Esophagus squamous epithelium (tissue), 5 donors: Measurements from ENCODE around the gene CEMP1. TPM values are rescaled to one million over a fixed set of nuclear protein-coding genes. Genes with fewer than 3 reads are reported as not detected.

Experiments used
- DNase-seq: peaks from one replicate; lab custom pipeline; 2025; lab: John Stamatoyannopoulos, UW
- H3K27ac ChIP-seq, 4 donors: fragments of 200-600 bp; sonication (generic); one replicate each; pipeline ENCODE4 v1.5.1; 2016 to 2019; ENCODE audit warnings: mild to moderate bottlenecking in 1 of 4
- H3K27me3 ChIP-seq, 4 donors: fragments of 200-600 bp; sonication (generic); 1 replicate in 3 of 4; 2 replicates in 1 of 4; pipeline versions ENCODE4 v1.5.1 to v1.6.0; 2017 to 2021; ENCODE audit warnings: antibody characterized with exemption in 1 of 4
- H3K36me3 ChIP-seq, 3 donors: fragments of 200-600 bp; sonication (generic); one replicate each; pipeline ENCODE4 v1.5.1; 2016 to 2019
- H3K4me1 ChIP-seq, 3 donors: fragments of 200-600 bp; sonication (generic); one replicate each; pipeline ENCODE4 v1.5.1; 2017 to 2019
- H3K4me3 ChIP-seq, 4 donors: fragments of 200-600 bp; sonication (generic); 1 replicate in 3 of 4; 2 replicates in 1 of 4; pipeline ENCODE4 v1.5.1; 2016 to 2019; ENCODE audit warnings: mild to moderate bottlenecking in 2 of 4, moderate library complexity in 1 of 4
- H3K9me3 ChIP-seq, 3 donors: fragments of 200-600 bp; sonication (generic); one replicate each; pipeline ENCODE4 v1.5.1; 2016 to 2019
- CTCF ChIP-seq, 6 experiments: fragments of 450-650 bp in 4 of 6; fragments of 200-600 bp in 2 of 6; sonication (generic) in 2 of 6; IDR thresholded peaks; one replicate each; pipeline ENCODE4 v1.5.1; 2016 to 2019; ENCODE audit warnings: antibody characterized with exemption in 6 of 6, mild to moderate bottlenecking in 4 of 6, moderate library complexity in 4 of 6
- POLR2A ChIP-seq, 4 donors: fragments of 450-650 bp; IDR thresholded peaks; one replicate each; pipeline ENCODE4 v1.6.1; 2017; ENCODE audit warnings: antibody characterized with exemption in 4 of 4, mild to moderate bottlenecking in 4 of 4, moderate library complexity in 3 of 4
- WGBS, 2 donors: methylation state at CpG; one replicate each; pipeline ENCODE4 v1.1.5; 2018; 5-methylcytosine and 5-hydroxymethylcytosine counted together
- intact Hi-C: fragments of 100-400 bp; cut with DNase I; formaldehyde crosslinking; loops from one replicate; pipeline ENCODE4 v1.15.0; 2022
- small RNA-seq, 4 donors: library from RNA; depleted of rRNA; stranded (forward); fragments of <200 nt; gene quantifications; one replicate each; pipeline ENCODE3, GENCODE V24; 2016
- total RNA-seq, 4 donors: library from RNA; depleted of rRNA; stranded (reverse); fragments of >200 nt; gene quantifications; one replicate each; pipeline ENCODE4 v1.1.0, GENCODE V29; 2016
- donor health status: DM: yes; HTN: yes; CAD: no.

CEMP1 gene
- total RNA-seq, 4 donors from 2014 or later, result 0.76 TPM; not detected in 3

- H3K36me3 ChIP-seq, result no peaks in the 10 kb centered on the region
- H3K4me3 ChIP-seq, result peak overlapping the region in 2 of 4 donors; percentile 11 to 31
- WGBS, 2 donors, result 68 to 69% methylated on average over 18 to 23 of the region's 32 CpGs
- no peak for DNase-seq
- H3K27ac ChIP-seq, result peak overlapping the region; percentile 25 to 70 (median 50)
- H3K4me1 ChIP-seq, result peaks cover 0 to 55% (median 7%) of the 10 kb centered on the region in 3 donors
- H3K9me3 ChIP-seq, result no peaks in the 10 kb centered on the region
- TF ChIP-seq POLR2A (IDR thresholded peaks at IDR 0.05) (no peak), CTCF (IDR thresholded peaks at IDR 0.05) (no peak)
- H3K27me3 ChIP-seq, result no peaks in the 10 kb centered on the region
- intact Hi-C loops, result no loop called here
Observed at GRCh38 chr16:2482708-2483534, 48.3 kb downstream of the CEMP1 start.

- peak overlapping the region; percentile 25 to 70 (median 50) for H3K27ac ChIP-seq
- H3K27me3 ChIP-seq, result no peaks in the 10 kb centered on the region
- H3K4me1 ChIP-seq, result peaks cover 0 to 48% (median 7%) of the 10 kb centered on the region in 3 donors
- H3K36me3 ChIP-seq, result no peaks in the 10 kb centered on the region
- intact Hi-C loops, result no loop called here
- no peaks in the 10 kb centered on the region for H3K9me3 ChIP-seq
- no peak for DNase-seq
- WGBS, 2 donors, result 72 to 82% methylated on average over 9 to 10 of the region's 13 CpGs
- TF ChIP-seq POLR2A (IDR thresholded peaks at IDR 0.05), result no peak
- no peak for TF ChIP-seq CTCF (IDR thresholded peaks at IDR 0.05)
- H3K4me3 ChIP-seq, result no peak overlapping the region
Observed at GRCh38 chr16:2482249-2482648, 49.0 kb downstream of the CEMP1 start.

- H3K4me3 ChIP-seq, result no peak overlapping the region
- H3K27ac ChIP-seq, result no peak overlapping the region
- H3K36me3 ChIP-seq, result no peaks in the 10 kb centered on the region
- WGBS, 2 donors, result 74 to 77% methylated on average over 6 of the region's 7 CpGs
- H3K4me1 ChIP-seq, result peaks cover 0 to 42% (median 4%) of the 10 kb centered on the region in 3 donors
- no peak for DNase-seq
- TF ChIP-seq CTCF (IDR thresholded peaks at IDR 0.05) (no peak), POLR2A (IDR thresholded peaks at IDR 0.05) (no peak)
- intact Hi-C loops, result no loop called here
- no peaks in the 10 kb centered on the region for H3K9me3 ChIP-seq
- no peaks in the 10 kb centered on the region for H3K27me3 ChIP-seq
Observed at GRCh38 chr16:2481676-2482075, 49.5 kb downstream of the CEMP1 start.

GRCh38 chr16:2480948-2481347 lies 50.3 kb downstream of the CEMP1 start:
- Histone ChIP-seq H3K27me3 (no peaks in the 10 kb centered on the region), H3K36me3 (no peaks in the 10 kb centered on the region), H3K9me3 (no peaks in the 10 kb centered on the region), H3K27ac (no peak overlapping the region), H3K4me1 (peaks cover 3 to 44% (median 5%) of the 10 kb centered on the region in 3 donors), H3K4me3 (no peak overlapping the region)
- 40 to 60% methylated on average over 1 to 9 of the region's 12 CpGs for WGBS, 2 donors
- TF ChIP-seq POLR2A (IDR thresholded peaks at IDR 0.05) (no peak), CTCF (IDR thresholded peaks at IDR 0.05) (no peak)
- intact Hi-C loops, result no loop called here
- no peak for DNase-seq

Small RNAs within 50 kb of the gene (small RNA-seq; reads per million reads assigned to genes)
- gene AC093525.1 (0 reads per million in 4 donors), gene MIR3178 (0 reads per million in 4 donors)

Other genes starting within 250 kb of the CEMP1 start
- gene ABCA3, start 190.7 kb downstream of the CEMP1 start, total RNA-seq, result 1 to 10 TPM in 3 of 4 donors, under 1 TPM in 1; 0.70 to 3.2 (median 2.7) TPM
- 10 to 100 TPM in 2 of 4 donors, 1 to 10 TPM in 2; 5.9 to 18.6 (median 10.2) TPM for gene CCNF, start 102.0 kb downstream of the CEMP1 start, total RNA-seq
- gene TEDC2, start 71.3 kb downstream of the CEMP1 start, total RNA-seq, result 10 to 100 TPM in 1 of 4 donors, 1 to 10 TPM in 3; 1.1 to 12.3 (median 4.4) TPM
- under 1 TPM in 1 of 4 donors, not detected in 3; 0.38 TPM for gene NTN3, start 60.1 kb downstream of the CEMP1 start, total RNA-seq
- gene TBC1D24, start 56.3 kb downstream of the CEMP1 start, total RNA-seq, result 1 to 10 TPM; 3.1 to 4.6 (median 3.7) TPM
- 100 to 1,000 TPM in 2 of 4 donors, 10 to 100 TPM in 2; 70.8 to 196 (median 125) TPM for gene ATP6V0C, start 17.5 kb downstream of the CEMP1 start, total RNA-seq
- 10 to 100 TPM; 11.6 to 23.9 (median 17.5) TPM for gene AMDHD2, start 11.0 kb downstream of the CEMP1 start, total RNA-seq
- gene PDPK1, start 6.6 kb upstream of the CEMP1 start, total RNA-seq, result 10 to 100 TPM; 18.3 to 28.2 (median 23.3) TPM
- gene KCTD5, start 151.1 kb upstream of the CEMP1 start, total RNA-seq, result 10 to 100 TPM; 24.8 to 51.9 (median 40.3) TPM
- gene PRSS27, start 188.8 kb upstream of the CEMP1 start, total RNA-seq, result 100 to 1,000 TPM; 188 to 463 (median 228) TPM
- gene SRRM2, start 221.2 kb upstream of the CEMP1 start, total RNA-seq, result 100 to 1,000 TPM in 3 of 4 donors, 10 to 100 TPM in 1; 80.7 to 290 (median 233) TPM
- 100 to 1,000 TPM; 186 to 446 (median 288) TPM for gene ELOB, start 245.9 kb upstream of the CEMP1 start, total RNA-seq